ENCODE measurements around the gene KLK14.

KLK14 gene

GRCh38 chr19:51108066-51108804 lies 25.5 kb upstream of the KLK14 start, which contains the start of gene CTU1:
TSS of gene CTU1 (minus strand) at chr19:51108409. CDS start at chr19:51104569, 3,840 bp downstream.
- peak; percentile 97 to 99 for DNase-seq (ENCODE audit: low read depth in 2 of 2)

DNA sequence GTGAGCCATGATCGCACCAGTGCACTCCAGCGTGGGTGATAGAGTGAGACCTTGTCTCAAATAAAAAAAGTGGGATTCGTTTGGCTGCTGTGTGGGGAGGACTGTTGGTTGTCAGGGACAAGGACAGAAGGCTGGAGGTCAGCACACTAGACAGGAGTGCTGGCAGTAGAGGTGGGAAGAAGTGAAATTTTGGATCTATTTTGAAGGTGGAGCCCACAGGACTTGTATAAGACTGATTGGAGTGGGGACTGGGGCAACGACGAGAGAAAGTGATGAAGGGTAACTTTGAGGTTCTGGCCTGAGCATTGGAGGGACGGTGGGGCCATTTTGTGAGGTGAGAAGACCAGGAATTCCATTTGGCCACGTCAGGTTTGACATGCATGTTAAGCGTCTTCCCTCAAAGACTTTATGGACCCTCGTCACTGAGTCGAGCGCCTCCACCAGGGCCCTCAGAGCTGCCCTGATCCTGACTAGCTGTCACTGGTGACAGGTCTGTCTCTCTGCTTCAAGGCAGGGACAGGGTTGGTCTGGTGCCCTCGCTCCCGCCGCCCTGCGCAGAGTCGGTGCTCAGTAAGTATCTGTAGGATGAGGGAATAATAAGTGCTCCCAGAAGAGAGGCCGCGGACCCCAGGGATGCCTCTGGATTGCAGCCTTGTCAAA lies 24.8 kb upstream of the KLK14 start:
- DNase-seq (ENCODE audit: low read depth in 2 of 2): no peak

DNA sequence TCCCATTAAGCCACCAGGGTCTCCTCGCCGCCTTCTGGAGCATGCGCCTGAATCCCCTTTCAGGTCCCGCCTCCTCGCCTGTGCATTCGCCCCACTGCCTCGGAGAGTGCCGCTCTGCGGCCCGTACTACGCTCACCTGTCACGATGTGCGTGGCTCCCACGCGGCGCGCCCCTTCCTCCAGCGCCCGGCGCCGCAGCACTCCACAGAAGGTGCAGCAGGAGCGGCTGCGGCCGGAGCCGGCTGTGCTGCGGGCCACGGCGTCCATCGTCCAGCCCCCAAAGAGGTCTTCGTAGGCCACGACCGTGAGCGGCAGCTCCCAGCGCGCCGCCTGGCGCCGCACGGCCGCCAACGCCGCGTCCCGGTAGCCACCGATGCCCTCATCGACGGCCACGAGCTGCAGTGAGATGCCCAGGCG lies 21.2 kb upstream of the KLK14 start:
- DNase-seq (ENCODE audit: low read depth in 2 of 2): no peak

GRCh38 chr19:51102991-51103390 lies 20.3 kb upstream of the KLK14 start:
- no peak for DNase-seq (ENCODE audit: low read depth in 2 of 2)

DNA sequence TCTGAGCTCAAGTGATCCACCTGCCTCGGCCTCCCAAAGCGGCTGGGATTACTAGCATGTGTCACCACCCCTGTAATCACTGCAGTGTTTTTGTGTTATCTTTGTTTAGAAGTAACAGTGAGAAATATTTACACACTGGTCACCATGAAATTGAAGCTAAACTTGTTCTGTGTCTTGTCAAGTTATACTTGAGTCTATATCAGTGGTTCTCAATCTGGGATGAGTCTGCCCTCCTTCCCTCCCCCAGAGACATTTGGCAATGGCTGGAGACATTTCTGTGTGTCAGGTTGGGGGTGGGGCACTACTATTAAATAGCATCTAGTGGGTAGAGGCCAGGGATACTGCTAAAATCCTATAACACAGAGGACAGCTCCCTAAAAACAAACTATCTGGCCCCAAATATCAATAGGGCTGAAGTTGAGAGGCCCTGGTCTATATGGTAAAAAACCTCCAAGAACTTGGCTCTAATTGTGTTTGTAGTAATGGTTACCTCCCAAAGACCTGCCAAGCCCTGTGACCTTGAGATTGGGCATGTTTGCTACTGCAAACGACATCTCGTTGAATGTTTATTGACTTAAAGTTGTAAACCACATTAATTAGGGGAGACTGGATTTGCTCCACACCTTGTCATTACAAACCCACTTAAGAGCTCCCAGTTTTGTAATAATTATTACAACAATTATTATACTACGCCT lies 18.6 kb upstream of the KLK14 start:
- no peak for DNase-seq (ENCODE audit: low read depth in 2 of 2)

DNA sequence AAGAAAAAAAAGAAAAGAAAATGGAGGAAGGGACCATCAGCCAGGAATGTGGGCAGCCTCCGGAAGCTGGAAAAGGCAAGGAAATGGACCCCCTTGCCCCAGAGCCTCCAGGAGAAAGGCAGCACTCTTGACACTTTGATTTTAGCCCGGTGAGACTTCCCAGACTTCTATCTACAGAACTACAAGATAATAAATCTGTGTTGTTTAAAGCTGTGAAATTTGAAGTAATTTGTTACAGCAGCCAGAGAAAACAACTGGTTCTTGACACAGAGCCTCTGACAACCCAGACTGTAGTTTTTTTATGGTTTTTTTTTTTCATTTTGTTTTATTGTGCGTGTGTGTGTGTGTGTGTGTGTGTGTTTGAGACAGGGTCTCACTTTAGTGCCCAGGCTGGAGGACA lies 17.9 kb upstream of the KLK14 start:
- DNase-seq (ENCODE audit: low read depth in 2 of 2): no peak

GRCh38 chr19:51099047-51099382 lies 16.3 kb upstream of the KLK14 start:
- no peak for DNase-seq (ENCODE audit: low read depth in 2 of 2)

GRCh38 chr19:51098365-51099046 lies 15.8 kb upstream of the KLK14 start:
- peak in 1 of 2 donors; percentile 31 for DNase-seq (ENCODE audit: low read depth in 2 of 2)

GRCh38 chr19:51097796-51098195 lies 15.1 kb upstream of the KLK14 start:
- no peak for DNase-seq (ENCODE audit: low read depth in 2 of 2)

DNA sequence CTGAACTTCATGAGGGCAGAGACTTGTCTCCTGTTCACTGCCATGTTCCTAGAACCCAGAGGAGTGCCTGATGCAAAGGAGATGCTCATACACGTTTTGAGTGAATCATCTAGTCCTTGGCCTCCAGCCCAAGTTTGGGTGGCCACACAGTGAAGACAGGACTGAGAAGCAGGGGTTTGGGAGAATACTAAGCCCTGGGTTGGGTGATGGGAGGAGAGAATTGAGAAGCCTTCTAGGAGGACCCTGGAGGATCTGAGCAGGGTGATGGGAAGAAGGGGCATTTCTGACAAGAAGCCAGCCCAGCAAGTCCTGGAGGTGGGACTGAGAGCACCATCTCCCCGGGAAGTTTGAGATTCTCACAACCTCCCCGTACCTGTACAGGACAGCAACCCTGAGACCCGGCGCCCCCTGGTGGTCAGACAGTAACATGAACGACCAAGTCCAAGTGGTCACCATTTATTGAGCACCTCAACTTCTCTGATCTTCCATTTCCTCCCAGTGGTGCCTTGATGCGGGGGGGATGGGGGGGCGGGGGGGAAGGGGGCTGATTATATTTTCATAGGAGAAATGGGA lies 14.6 kb upstream of the KLK14 start:
- DNase-seq (ENCODE audit: low read depth in 2 of 2): peak; percentile 42 to 58

DNA sequence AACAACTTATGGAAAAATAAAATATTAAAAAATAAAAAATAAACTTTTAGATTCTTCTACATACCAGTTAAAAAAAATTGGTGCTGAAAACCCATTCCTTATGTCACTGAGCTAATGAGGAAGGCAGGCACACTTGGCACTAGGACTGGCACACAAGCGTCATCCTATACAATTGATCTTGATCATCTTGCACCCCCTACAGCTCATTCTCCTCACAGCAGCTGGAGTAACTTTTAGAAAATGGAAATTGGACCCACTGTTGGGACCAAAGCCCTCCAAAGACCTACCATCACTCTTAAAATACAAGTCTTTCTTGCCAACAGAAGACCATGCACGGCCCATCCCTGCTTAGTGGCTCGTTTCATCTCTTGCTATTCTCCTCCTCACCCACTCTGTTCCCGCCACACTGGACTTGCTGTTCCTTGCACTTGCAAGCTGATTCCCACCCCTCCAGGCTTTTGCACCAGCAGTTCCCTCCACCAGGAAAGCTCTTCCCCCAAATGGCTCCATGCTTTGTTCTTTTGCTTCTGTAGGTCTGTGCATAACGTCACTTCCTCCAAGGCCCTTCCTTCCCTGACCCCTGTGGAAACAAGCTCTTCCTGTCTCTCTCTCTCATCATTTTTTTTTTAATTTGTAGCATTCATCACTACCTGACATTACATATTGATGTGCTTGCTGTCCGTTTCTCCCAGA lies 13.9 kb upstream of the KLK14 start:
- DNase-seq (ENCODE audit: low read depth in 2 of 2): no peak

DNA sequence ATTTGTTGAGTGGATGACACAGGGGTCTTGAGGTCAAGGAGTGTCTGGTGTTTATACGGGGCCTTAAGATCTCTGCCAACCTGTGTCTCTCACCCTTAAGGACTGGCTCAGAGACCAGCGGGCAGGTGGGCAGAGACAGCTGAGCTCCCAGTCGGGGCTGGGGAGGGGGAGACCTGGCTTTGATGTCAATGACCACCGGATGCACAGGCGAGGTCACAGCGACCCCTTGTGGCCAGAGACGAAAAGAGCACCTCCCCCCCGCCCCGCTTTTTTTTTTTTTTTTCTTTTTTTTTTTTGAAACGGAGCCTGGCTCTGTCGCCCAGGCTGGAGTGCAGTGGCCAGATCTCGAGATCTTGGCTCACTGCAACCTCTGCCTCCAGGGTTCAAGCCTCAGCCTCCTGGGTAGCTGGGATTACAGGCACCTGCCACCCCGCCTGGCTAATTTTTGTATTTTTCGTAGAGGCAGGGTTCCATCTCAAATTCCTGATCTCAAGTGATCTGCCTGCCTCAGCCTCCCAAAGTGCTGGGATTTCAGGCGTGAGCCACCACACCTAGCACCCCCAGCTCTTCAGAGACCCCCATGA lies 12.1 kb upstream of the KLK14 start:
- DNase-seq (ENCODE audit: low read depth in 2 of 2): no peak

DNA sequence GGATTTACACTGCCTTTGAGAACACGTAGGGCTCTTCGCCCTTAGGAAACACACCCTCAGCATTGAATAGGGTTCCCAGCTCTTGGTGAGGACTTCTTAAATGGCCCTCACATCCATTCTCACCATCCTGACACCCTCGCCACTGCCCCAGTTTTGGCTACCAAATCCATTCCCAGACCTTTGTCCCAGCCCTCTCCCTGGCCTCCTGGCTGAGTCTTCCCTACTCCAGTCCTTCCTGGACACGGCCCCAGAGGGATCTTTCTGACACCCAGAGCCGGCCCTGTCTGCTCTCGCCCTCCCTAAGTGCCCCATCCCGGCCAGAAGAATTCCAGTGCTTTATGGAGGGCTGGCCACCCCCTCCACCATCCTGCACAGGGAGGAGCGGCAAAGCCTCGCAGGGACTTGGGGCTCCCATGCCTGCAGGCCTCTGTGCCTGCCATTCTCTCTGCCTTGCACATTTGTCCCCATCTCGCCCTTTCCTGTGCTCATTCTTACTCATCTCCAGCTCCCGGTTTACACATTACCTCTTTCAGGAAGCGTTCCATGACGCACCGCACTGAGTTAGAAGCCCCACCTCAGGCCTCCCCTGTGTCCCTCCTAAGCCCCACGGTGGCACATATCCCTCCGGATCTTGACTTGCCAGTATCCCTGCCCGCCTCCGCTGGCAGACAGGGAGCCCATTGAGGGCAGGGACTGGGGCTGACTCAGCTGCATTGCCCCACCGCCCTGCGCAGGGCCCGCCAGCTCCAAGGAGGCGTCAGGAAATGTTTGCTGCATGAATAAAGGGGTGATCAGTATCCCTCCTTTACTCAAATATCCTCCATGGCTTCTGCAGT lies 11.0 kb upstream of the KLK14 start:
- DNase-seq (ENCODE audit: low read depth in 2 of 2): no peak

DNA sequence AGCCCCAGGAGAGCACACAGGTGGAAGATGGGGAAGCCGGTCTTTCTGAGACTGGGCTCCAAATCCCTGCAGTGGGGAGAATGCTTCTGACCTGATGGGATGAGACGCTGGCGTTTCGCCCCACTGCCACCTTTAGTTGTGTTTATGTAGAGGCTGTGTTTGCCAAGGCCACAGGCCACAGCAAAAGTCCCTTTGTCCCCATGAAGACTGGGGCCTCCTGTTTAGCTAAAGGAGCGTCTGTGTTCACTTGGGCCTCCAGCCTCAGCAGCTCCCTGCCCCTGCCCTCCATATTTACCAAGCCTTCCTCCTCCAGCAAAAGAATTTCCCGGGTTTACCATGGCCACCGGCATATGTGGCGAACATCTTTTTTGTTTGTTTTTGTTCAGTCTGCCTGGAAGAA lies 10.4 kb upstream of the KLK14 start:
- DNase-seq (ENCODE audit: low read depth in 2 of 2): no peak

DNA sequence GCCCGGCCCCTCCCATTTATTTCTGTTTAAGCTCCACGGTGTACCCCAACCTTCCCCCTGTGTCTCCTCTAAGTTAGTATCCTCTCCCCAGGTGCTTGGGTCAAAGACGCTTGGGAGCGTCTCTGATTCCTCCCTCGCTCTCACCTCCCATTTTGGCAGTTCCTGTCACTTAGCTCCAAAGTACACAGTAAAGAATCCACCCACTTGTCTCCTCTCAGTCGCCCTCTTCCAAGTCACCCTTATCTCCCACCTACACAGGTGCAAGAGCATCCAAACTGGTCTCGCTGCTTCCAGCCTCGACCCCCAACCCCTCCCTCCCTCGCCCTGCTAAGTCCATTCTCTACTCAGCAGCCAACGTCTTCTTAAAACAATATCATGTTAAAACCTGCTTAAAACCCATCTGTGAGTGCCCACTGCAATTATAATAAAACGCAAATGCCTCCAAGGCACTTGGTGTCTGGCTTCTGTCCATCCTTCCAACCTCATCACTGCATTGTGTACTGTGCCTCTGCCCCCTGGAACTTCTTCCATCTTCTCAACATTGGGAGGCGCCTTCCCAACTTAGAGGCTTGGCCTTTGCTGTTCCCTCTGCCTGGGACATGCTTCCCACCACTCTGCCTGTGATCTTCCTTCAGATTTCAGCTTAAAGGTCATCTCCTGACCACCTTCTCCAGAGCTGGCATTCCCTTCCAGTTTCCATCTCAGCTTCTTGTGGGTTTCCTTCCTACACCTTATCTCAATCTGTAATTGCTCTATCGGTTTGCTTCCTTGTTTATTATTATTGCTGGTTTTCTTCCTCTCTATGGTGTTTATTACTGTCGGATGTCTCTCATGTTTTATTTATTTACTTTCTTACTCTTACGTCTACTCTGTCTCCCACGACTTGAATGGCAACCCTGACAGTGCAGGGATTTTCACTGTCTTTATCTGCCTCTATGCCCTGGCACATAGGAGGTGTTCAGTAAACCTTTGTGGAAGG lies 9.5 kb upstream of the KLK14 start:
- no peak for DNase-seq (ENCODE audit: low read depth in 2 of 2)

GRCh38 chr19:51091126-51091525 lies 8.4 kb upstream of the KLK14 start:
- no peak for DNase-seq (ENCODE audit: low read depth in 2 of 2)

GRCh38 chr19:51090471-51090870 lies 7.8 kb upstream of the KLK14 start:
- DNase-seq (ENCODE audit: low read depth in 2 of 2): no peak

- no peak for DNase-seq (ENCODE audit: low read depth in 2 of 2)
These were observed 7.1 kb upstream of the KLK14 start for GRCh38 chr19:51089786-51090185.

Data from stimulated activated CD8-positive, alpha-beta memory T cell treated with anti-CD3 and anti-CD28 coated beads, Interleukin-7, amount 100 ng/mL, for 4 hours (primary cell).